HG02943 (cell line): ENCODE measurements around the gene PBLD.

Experiments
- ATAC-seq: cut with Tn5 transposase; IDR thresholded peaks from one replicate; pipeline ENCODE4 v1.9.1; 2021; ENCODE audit warnings: mild to moderate bottlenecking, low read depth, moderate library complexity; ENCODE audit not compliant: unreplicated experiment

Gene PBLD

GRCh38 chr10:68332259-68333057 is at the start of gene PBLD:
PBLD (minus strand) TSS chr10:68332928; CDS start chr10:68306844, 26,084 bp downstream.
- peak; percentile 26 for ATAC-seq

- ATAC-seq = no peak
Measured at GRCh38 chr10:68371604-68372003, 38.9 kb upstream of the PBLD start.

- ATAC-seq = no peak
Measured at GRCh38 chr10:68367121-68367520, 34.4 kb upstream of the PBLD start.

- ATAC-seq = no peak
Measured at GRCh38 chr10:68366600-68366999, 33.9 kb upstream of the PBLD start.

- no peak for ATAC-seq
Measured at GRCh38 chr10:68365611-68366010, 32.9 kb upstream of the PBLD start.

GRCh38 chr10:68364101-68364886 is 31.6 kb upstream of the PBLD start:
- no peak for ATAC-seq

- no peak for ATAC-seq
Measured at GRCh38 chr10:68362590-68362989, 29.9 kb upstream of the PBLD start.

- no peak for ATAC-seq
Measured at GRCh38 chr10:68359189-68359588, 26.5 kb upstream of the PBLD start.

- ATAC-seq = no peak
Measured at GRCh38 chr10:68353537-68353936, 20.8 kb upstream of the PBLD start.

- no peak for ATAC-seq
Measured at GRCh38 chr10:68348265-68348741, 15.6 kb upstream of the PBLD start.

- no peak for ATAC-seq
Measured at GRCh38 chr10:68346774-68347173, 14.0 kb upstream of the PBLD start.

GRCh38 chr10:68345621-68346020 is 12.9 kb upstream of the PBLD start:
- ATAC-seq = no peak

GRCh38 chr10:68342909-68343516 is 10.3 kb upstream of the PBLD start:
- ATAC-seq = no peak

GRCh38 chr10:68340358-68341080 is 7.8 kb upstream of the PBLD start:
- no peak for ATAC-seq

GRCh38 chr10:68336754-68337351 is 4.1 kb upstream of the PBLD start:
- no peak for ATAC-seq

- ATAC-seq = no peak
Measured at GRCh38 chr10:68334672-68335467, 2.1 kb upstream of the PBLD start.

GRCh38 chr10:68333440-68334431 is 1.0 kb upstream of the PBLD start:
- ATAC-seq = no peak

- ATAC-seq = no peak
Measured at GRCh38 chr10:68333058-68333395, 299 bp upstream of the PBLD start.
